HFFc6 (cell line): Measurements from ENCODE around the gene CASD1. TPM values are rescaled to one million over a fixed set of nuclear protein-coding genes. Genes with fewer than 3 reads are reported as not detected.

Experiments used
- DNase-seq: peaks from one replicate; pipeline ENCODE4 v3.0.0-alpha.2; 2018
- H3K27ac Mint-ChIP-seq: 2 replicates; pipeline ENCODE4 v1.8.0; 2020; ENCODE audit warnings: mild to moderate bottlenecking, mixed read lengths
- H3K27me3 Mint-ChIP-seq: 2 replicates; pipeline ENCODE4 v1.8.0; 2021; ENCODE audit warnings: mild to moderate bottlenecking, moderate library complexity, mixed read lengths; ENCODE audit not compliant: insufficient read depth
- H3K36me3 Mint-ChIP-seq: 2 replicates; pipeline ENCODE4 v1.8.0; 2021; ENCODE audit warnings: low read depth, mixed read lengths
- H3K4me1 Mint-ChIP-seq: 2 replicates; pipeline ENCODE4 v1.8.0; 2020; ENCODE audit warnings: low read depth, mixed read lengths
- H3K4me3 Mint-ChIP-seq: 2 replicates; pipeline ENCODE4 v1.8.0; 2020; ENCODE audit warnings: mild to moderate bottlenecking, moderate library complexity, mixed read lengths
- H3K9me3 Mint-ChIP-seq: 2 replicates; pipeline ENCODE4 v1.8.0; 2020; ENCODE audit warnings: mild to moderate bottlenecking, mixed read lengths
- total RNA-seq, 6 experiments: library from RNA; stranded (reverse); fragmentation: NEBNext Ultra II Directional; extraction: Animal tissue kit (Norgen Biotek cat#: 25700); gene quantifications; 2 replicates in 1 of 6; 3 replicates in 5 of 6; pipeline ENCODE4 v1.2.3, GENCODE V29; 2021
- TF ChIP-seq, protein P1 (sequence below): fragments of 200-600 bp; sonication (generic); IDR thresholded peaks from 2 replicates; pipeline ENCODE4 v1.5.0; 2021; ENCODE audit warnings: antibody characterized with exemption, mild to moderate bottlenecking

Gene CASD1
- total RNA-seq, 6 experiments from 2014 or later, result 6.6 to 8.1 (median 7.1) TPM

DNA sequence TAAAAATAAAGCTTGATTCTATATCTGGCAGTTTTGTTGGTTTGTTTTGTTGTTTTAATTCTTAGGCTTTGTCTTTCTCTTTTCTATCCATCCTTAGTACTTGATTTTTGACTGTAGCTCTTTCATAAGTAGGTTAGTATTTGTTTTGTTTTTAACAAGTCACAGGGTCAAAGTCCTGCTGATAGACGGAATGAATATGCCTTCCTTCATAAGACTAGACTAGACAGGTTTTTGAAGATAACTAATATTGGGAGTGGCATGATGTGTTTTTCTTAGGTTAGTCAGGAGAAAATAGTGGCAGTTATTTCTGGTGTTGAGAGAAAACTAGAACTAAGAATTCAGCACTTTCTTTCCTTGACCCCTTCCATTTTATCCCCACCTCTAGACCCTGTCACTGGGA, 50.4 kb downstream of the CASD1 start:
- no peaks in the 10 kb centered on the region for H3K9me3 Mint-ChIP-seq
- no peak for DNase-seq
- H3K27me3 Mint-ChIP-seq, result no peaks in the 10 kb centered on the region
- peaks cover 21% of the 10 kb centered on the region for H3K4me1 Mint-ChIP-seq
- TF ChIP-seq, protein P1, sequence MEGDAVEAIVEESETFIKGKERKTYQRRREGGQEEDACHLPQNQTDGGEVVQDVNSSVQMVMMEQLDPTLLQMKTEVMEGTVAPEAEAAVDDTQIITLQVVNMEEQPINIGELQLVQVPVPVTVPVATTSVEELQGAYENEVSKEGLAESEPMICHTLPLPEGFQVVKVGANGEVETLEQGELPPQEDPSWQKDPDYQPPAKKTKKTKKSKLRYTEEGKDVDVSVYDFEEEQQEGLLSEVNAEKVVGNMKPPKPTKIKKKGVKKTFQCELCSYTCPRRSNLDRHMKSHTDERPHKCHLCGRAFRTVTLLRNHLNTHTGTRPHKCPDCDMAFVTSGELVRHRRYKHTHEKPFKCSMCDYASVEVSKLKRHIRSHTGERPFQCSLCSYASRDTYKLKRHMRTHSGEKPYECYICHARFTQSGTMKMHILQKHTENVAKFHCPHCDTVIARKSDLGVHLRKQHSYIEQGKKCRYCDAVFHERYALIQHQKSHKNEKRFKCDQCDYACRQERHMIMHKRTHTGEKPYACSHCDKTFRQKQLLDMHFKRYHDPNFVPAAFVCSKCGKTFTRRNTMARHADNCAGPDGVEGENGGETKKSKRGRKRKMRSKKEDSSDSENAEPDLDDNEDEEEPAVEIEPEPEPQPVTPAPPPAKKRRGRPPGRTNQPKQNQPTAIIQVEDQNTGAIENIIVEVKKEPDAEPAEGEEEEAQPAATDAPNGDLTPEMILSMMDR, result no peak
- H3K27ac Mint-ChIP-seq, result no peak overlapping the region
- no peaks in the 10 kb centered on the region; the same call in 1 of the 2 replicates for H3K36me3 Mint-ChIP-seq
- no peak overlapping the region for H3K4me3 Mint-ChIP-seq

DNA sequence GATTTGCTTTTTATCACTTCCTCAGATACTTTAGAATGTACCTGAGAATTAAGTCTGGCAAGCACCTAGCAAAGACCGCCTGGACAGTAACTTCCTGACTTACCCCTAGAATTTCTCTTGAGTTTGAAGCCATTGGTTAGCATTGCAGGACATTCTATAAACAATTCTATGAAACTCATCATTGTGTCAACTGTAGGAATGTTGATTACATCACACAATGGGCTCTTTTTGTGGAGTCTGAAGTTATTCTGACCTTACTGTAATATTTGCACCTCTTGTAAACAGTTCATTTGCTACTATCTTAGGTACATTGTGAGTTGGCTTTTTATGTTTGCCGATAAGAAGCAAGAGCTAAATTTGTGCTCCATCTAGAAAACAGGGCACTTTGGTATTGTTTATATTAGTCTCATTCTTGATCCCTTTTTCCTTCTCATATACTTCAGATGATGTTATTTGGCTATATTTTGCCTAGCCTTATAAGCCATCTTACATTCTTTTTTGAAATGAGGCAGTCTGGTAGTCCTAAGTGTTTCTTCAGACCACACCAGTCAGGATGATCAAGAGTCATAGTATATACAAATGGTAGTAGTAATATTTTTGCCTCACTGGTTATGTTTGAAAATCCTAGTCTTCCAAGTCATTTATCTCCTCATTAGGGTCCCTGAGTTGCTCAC, 52.4 kb downstream of the CASD1 start:
- H3K36me3 Mint-ChIP-seq, result no peaks in the 10 kb centered on the region
- H3K27ac Mint-ChIP-seq, result peak overlapping the region; percentile 52; the same call in 1 of the 2 replicates
- peaks cover 21% of the 10 kb centered on the region for H3K4me1 Mint-ChIP-seq
- no peak overlapping the region for H3K4me3 Mint-ChIP-seq
- TF ChIP-seq, protein P1, result no peak
- no peaks in the 10 kb centered on the region; the same call in 1 of the 2 replicates for H3K27me3 Mint-ChIP-seq
- no peaks in the 10 kb centered on the region for H3K9me3 Mint-ChIP-seq
- peak; percentile 28 for DNase-seq

DNA sequence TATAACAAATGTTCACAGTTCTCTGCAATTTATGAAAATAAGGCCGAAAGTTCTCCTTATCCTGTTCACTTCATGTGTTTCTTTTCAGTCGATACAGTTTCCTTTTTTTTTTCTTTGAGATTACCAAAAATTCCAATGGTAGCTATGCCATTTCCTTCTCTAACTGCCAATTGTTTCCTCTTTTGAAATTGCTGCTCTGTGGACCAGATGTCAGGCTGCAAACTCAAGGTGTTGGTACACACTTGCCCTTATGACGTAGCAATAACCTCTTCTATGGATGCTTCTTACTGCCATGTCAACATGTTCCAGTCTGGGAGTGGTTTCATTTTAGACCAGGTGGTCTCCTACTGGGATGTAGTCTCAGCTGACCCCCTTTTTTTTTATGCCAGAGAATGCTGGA, 52.9 kb downstream of the CASD1 start:
- TF ChIP-seq, protein P1, result no peak
- H3K27me3 Mint-ChIP-seq, result no peaks in the 10 kb centered on the region; the same call in 1 of the 2 replicates
- no peaks in the 10 kb centered on the region for H3K36me3 Mint-ChIP-seq
- no peak for DNase-seq
- no peaks in the 10 kb centered on the region for H3K9me3 Mint-ChIP-seq
- H3K27ac Mint-ChIP-seq, result no peak overlapping the region
- no peak overlapping the region for H3K4me3 Mint-ChIP-seq
- peaks cover 21% of the 10 kb centered on the region for H3K4me1 Mint-ChIP-seq

DNA sequence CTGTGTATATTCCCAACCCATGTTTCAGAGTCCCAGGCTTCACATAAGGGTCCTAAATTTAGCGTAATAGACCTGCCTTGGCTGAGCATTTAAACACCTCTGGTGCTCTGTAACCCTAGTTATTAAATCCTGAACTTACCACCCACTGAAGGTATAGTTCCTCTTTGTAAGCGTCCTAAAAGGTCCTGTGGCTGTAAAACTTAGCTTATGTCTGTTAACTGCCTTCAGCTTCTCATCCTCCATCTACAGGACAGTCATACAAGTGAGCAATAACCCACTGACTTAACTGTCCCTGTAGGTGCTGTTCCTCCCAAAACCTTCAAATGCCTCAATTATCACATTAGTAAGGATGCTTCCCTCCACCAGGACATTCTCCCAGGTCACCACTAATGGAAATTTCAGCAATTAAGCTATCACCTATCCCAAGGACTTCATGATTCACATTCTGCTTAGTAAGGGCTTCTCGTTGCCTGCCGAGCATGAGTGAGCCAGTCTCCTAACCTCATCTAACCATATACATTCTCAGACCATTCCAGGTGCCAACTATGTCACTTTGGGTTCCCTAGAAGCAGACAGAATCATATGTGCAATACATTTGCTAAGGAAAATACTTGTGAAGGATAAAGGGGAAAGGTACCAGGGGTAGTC, 55.8 kb downstream of the CASD1 start:
- Mint-ChIP-seq H3K4me3 (no peak overlapping the region), H3K27ac (no peak overlapping the region), H3K9me3 (no peaks in the 10 kb centered on the region; the same call in 1 of the 2 replicates), H3K4me1 (peaks cover 21% of the 10 kb centered on the region), H3K27me3 (no peaks in the 10 kb centered on the region; the same call in 1 of the 2 replicates), H3K36me3 (no peaks in the 10 kb centered on the region)
- TF ChIP-seq, protein P1, result no peak
- DNase-seq, result no peak

DNA sequence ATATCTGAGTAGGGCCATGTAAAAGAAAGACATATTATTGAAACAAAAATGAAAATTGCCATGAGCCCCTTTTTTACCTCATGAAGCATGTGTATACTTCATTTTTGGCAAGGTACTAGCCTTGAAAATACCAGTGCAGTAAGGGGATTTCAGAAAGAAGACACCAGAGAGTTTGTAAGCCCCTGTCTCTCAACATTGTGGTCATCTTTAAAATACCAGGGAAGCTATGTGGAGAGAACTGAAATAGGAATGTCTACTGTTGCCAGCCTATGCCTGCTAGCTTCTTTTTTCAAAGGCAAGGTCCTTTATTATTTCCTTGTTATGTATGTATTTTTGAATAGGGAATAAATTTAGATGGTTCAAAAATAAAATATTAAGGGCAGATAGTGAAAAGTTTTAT, 57.8 kb downstream of the CASD1 start:
- DNase-seq, result no peak
- no peaks in the 10 kb centered on the region; the same call in 1 of the 2 replicates for H3K9me3 Mint-ChIP-seq
- H3K36me3 Mint-ChIP-seq, result no peaks in the 10 kb centered on the region

More for the DNA sequence above, 57.8 kb downstream of the CASD1 start:
- Mint-ChIP-seq H3K4me3 (no peak overlapping the region), H3K27me3 (peaks cover 3% of the 10 kb centered on the region), H3K4me1 (peaks cover 6% of the 10 kb centered on the region), H3K27ac (no peak overlapping the region)
- TF ChIP-seq, protein P1, result no peak
